ENCODE results near the gene CTIF. TPM values are rescaled to one million over a fixed set of nuclear protein-coding genes. Genes with fewer than 3 reads are reported as not detected.
A peak's percentile ranks its signal among the peaks of the same experiment; 100 is the strongest.

The CTIF gene
- total RNA-seq, 2 experiments from 2014 or later: 5.7 to 5.9 TPM

DNA sequence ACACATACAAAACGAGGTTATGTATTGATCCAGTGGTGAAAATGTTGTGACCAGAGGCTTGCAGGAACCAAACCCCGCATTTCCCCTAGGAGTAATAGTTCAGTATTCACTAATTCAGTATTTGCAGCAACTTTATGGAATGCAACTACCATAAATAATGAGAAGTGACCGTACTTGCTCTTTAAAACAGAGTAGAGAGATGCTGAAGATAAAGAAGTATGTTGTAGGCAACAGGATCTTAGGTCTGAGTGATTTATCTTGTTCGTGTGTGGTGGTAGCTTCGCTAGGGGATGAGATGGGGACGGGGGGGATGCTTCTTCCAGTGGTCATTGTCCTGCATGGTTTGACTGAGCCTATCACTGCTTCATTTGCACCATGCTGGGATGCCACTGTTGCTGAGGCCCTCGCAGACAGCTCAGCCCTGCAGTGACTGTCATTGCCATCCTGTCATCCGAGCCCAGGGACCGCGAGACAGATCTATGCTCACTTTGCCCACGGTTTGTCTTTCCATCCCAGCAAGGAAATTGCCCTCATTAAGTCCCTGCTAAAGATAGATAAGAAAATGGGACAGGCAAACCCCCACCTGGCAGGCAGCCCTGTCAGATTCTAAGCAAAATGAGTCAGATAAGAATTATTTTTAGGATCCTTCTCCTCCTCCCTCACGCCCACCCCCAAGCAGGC, 181.3 kb downstream of the CTIF start:
- Mint-ChIP-seq H3K27ac (no peak overlapping the region), H3K27me3 (no peaks in the 10 kb centered on the region), H3K4me1 (peaks cover 4% of the 10 kb centered on the region), H3K9me3 (ENCODE audit: low read depth) (no peaks in the 10 kb centered on the region), H3K4me3 (no peak overlapping the region), H3K36me3 (no peaks in the 10 kb centered on the region)
- ATAC-seq (no peak), DNase-seq (no peak)
- CTCF ChIA-PET: interaction anchor here (1.2 kb wide), 1 partner anchor 8 kb away, joined by 5 read pairs; no protein-coding TSS in a partner anchor

DNA sequence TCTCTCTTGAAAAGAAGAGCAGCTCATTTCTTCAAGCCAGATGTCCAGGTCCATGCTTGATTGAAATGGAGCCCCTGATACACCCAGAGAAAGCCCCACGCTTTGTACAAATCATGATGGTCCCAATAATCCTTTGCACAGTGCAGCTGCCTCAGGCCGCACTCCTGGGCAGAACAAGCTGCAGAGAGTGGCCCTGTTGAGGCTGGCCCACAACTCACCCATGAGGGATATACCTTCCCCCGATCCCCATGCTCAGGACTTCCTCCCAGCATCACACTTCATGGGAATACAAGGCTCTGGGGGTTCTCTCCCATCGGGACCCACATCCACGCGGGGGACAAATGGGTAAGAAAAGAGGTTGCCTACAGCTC, 181.8 kb downstream of the CTIF start:
- no peaks in the 10 kb centered on the region for H3K27me3 Mint-ChIP-seq
- H3K9me3 Mint-ChIP-seq (ENCODE audit: low read depth): no peaks in the 10 kb centered on the region
- CTCF ChIA-PET: no interaction called here
- H3K4me1 Mint-ChIP-seq: peaks cover 2% of the 10 kb centered on the region
- no peaks in the 10 kb centered on the region for H3K36me3 Mint-ChIP-seq
- no peak for ATAC-seq
- DNase-seq: no peak
- H3K4me3 Mint-ChIP-seq: no peak overlapping the region
- no peak overlapping the region for H3K27ac Mint-ChIP-seq

DNA sequence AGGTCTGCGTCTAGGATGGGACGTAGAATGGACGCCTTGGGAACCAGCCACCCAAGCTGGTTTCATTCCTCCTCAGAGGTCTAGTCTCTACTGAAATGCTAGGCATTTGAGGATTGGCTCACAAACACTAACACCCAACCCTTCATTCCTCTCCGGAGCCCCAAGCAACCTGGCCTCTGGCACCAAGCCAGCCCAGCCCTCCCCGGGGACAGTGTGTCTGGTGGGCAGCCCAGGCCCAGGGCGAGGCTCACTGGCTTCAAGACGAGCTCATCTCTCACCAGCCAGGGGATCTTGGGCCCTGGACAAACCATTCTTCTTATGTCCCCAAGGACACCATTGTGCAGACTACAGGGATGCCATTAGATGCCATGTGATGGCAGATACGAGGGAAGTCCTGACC, 182.5 kb downstream of the CTIF start:
- ATAC-seq: no peak
- DNase-seq: no peak
- Mint-ChIP-seq H3K27ac (no peak overlapping the region), H3K27me3 (no peaks in the 10 kb centered on the region), H3K4me3 (no peak overlapping the region), H3K9me3 (ENCODE audit: low read depth) (no peaks in the 10 kb centered on the region), H3K36me3 (no peaks in the 10 kb centered on the region), H3K4me1 (peaks cover 1% of the 10 kb centered on the region)
- CTCF ChIA-PET: no interaction called here

DNA sequence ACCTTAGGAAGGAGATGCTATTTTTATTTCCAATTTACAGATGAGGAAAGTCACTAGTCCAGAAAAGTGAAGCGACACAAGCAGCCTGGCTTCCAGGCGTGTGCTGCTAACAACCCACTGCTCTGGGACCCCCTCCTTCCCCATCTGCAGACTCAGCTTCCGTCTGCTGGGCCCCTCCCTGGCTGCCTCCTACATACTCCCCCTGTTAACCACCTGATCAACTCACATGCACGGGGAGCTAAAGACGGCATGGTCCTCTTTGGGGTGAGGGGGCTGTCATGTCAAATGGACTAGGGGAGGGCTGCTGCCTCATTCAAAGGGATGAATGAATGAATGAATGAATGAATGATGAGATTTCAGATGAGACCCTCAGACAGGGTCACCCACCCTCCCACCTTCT, 184.2 kb downstream of the CTIF start:
- Mint-ChIP-seq H3K9me3 (ENCODE audit: low read depth) (no peaks in the 10 kb centered on the region), H3K36me3 (no peaks in the 10 kb centered on the region), H3K27me3 (no peaks in the 10 kb centered on the region), H3K27ac (no peak overlapping the region), H3K4me3 (no peak overlapping the region), H3K4me1 (peaks cover 12% of the 10 kb centered on the region)
- CTCF ChIA-PET: interaction anchor here (1.5 kb wide), 1 partner anchor 24 kb away, joined by 3 read pairs; no protein-coding TSS in a partner anchor
- ATAC-seq: no peak
- DNase-seq: no peak

DNA sequence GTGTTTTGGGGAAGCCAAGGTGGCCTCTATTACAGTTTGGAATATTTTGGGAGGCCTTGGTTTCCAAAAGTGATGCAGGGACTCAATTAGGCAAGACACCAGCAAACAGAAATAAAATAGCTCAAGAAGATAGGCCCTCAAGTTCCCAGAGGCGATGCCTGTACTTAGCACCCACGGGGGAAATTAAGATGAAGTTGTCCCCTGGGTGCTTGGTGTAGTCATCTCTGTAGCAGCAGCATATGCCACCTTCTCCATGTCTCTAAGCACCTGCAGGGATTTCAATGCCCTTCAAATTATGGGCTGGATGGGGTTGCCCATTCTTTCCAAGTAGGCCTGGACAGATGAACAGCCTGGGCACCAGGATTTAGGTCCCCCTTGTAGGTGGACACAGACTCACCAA, 185.0 kb downstream of the CTIF start:
- Mint-ChIP-seq H3K27ac (no peak overlapping the region), H3K4me1 (peaks cover 13% of the 10 kb centered on the region), H3K27me3 (no peaks in the 10 kb centered on the region), H3K9me3 (ENCODE audit: low read depth) (no peaks in the 10 kb centered on the region), H3K4me3 (no peak overlapping the region), H3K36me3 (no peaks in the 10 kb centered on the region)
- ATAC-seq (no peak), DNase-seq (no peak)
- CTCF ChIA-PET: interaction anchor here (1.1 to 1.5 kb wide), 2 partner anchors 25 to 48 kb away, joined by 3 to 5 read pairs; no protein-coding TSS in a partner anchor

DNA sequence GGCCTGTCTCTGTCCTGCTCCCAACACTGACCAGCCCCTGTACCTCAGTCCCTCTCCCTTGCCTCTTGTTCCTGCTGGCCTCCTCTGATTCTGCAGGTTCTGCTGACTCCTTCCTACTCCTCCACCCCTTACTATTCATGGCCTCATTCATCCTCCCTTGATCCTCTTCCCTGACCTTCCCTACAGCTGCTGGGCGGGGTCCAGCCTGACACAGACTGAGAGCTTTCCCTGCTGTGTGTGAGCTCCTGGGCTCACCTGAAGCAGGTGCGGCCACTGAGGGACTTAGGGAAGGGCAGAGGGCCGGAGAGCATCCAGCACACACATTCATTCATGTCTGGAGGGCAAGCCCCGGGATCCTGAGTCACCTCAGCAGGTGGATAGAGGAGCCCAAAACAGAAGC, 185.6 kb downstream of the CTIF start:
- CTCF ChIA-PET: interaction anchor here (1.1 to 1.5 kb wide), 2 partner anchors 25 to 49 kb away, joined by 3 to 5 read pairs; no protein-coding TSS in a partner anchor
- Mint-ChIP-seq H3K36me3 (no peaks in the 10 kb centered on the region), H3K4me3 (no peak overlapping the region), H3K9me3 (ENCODE audit: low read depth) (no peaks in the 10 kb centered on the region), H3K4me1 (peaks cover 13% of the 10 kb centered on the region), H3K27ac (no peak overlapping the region), H3K27me3 (no peaks in the 10 kb centered on the region)
- ATAC-seq: no peak
- no peak for DNase-seq

DNA sequence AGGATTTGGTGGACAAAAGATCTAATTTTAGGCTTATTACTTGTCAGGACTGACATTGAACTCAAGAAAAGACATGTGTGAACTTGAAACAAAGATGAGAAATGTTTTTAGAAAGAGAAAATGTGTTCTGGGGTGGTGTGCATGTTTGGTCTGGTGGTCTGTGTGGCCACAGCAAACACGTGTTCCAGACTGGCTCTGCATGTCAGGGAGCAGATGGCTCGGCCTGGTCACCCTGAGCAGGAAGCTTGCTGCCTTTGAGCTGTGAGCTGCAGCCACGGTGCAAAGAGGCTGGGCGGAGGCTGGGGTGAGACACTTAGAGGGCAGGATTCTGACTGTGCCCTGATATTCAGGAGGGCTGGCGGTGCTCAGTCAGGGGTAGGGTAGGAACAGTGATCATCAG, 186.1 kb downstream of the CTIF start:
- H3K9me3 Mint-ChIP-seq (ENCODE audit: low read depth): no peaks in the 10 kb centered on the region
- CTCF ChIA-PET: no interaction called here
- no peaks in the 10 kb centered on the region for H3K36me3 Mint-ChIP-seq
- DNase-seq: no peak
- H3K27ac Mint-ChIP-seq: no peak overlapping the region
- H3K27me3 Mint-ChIP-seq: no peaks in the 10 kb centered on the region
- no peak overlapping the region for H3K4me3 Mint-ChIP-seq
- peaks cover 13% of the 10 kb centered on the region for H3K4me1 Mint-ChIP-seq
- no peak for ATAC-seq

DNA sequence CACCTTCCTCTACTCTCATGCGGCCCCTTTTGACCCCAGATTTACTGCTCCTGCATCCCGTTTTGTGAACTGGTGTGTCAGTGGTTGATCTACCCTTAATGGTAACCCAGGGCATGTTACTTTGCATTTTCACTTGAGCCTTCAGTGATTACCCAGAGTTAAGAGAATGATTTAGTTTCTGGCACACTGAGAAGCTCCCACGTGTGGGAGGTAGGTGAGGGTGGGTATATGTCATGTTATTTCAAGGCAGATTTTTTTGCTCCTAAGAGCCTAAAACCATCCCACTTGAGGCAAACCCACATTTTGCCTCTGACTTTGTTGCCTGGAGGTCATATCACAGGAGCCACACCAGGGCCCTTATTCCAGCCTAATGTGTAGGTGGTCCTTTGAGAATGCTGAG, 186.7 kb downstream of the CTIF start:
- Mint-ChIP-seq H3K36me3 (no peaks in the 10 kb centered on the region), H3K4me1 (peaks cover 13% of the 10 kb centered on the region), H3K27ac (no peak overlapping the region), H3K9me3 (ENCODE audit: low read depth) (no peaks in the 10 kb centered on the region), H3K27me3 (no peaks in the 10 kb centered on the region), H3K4me3 (no peak overlapping the region)
- ATAC-seq: no peak
- DNase-seq: no peak
- CTCF ChIA-PET: no interaction called here

DNA sequence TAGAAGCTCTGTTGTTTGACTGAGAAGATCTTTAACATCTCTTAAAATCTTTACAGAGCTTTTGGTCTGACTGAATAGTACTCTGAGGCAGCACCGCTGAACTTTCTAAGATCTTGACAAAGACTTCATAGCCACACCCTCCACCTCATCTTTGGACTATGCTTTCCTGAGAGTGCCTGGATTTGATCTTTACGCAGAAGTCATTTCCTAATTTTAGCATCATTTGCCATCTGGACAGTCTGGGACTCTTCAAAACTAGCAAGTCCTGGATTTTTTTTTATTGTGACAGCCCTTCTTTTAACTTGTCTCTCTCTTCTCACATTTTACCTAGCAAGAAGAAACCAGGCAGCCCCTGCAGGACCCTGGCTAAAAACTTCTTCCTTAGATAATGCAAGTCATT, 188.8 kb downstream of the CTIF start:
- Mint-ChIP-seq H3K36me3 (no peaks in the 10 kb centered on the region), H3K27me3 (no peaks in the 10 kb centered on the region), H3K9me3 (ENCODE audit: low read depth) (no peaks in the 10 kb centered on the region), H3K4me3 (no peak overlapping the region), H3K4me1 (peaks cover 13% of the 10 kb centered on the region), H3K27ac (peak overlapping the region; percentile 8)
- CTCF ChIA-PET: interaction anchor here (1.7 kb wide), 1 partner anchor 8 kb away, joined by 5 read pairs; no protein-coding TSS in a partner anchor
- ATAC-seq (no peak), DNase-seq (no peak)

DNA sequence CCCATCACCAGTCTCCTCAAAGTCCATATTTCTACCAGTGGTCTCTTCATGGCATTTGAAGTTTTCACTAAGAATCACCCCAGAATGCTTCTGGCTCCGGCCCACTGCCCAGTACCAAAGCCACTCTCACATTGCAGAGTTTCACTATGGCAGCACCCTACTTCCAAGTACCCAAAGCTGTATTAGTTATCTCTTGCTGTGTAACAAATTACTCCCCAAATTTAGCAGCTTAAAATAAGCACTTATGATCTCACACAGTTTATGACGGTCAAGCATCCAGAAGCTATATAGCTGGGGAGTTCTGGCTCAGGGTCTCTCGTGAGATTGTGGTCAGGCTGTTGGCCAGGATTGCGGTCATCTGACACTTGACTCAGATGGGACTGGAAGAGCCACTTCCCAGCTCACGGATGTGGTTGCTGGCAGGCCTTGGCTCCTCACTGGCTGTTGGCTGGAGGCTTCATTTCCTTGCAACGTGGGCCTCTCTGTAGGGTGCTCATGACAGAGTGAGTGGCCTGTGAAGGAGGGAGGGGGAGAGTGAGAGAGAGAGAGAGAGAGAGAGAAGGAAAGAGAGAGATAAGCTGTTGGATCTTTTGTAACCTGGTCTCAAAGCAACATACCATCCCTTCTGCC, 189.5 kb downstream of the CTIF start:
- no peak overlapping the region for H3K4me3 Mint-ChIP-seq
- CTCF ChIA-PET: interaction anchor here (1.7 kb wide), 1 partner anchor 9 kb away, joined by 5 read pairs; no protein-coding TSS in a partner anchor
- H3K27ac Mint-ChIP-seq: peak overlapping the region; percentile 32
- no peak for ATAC-seq
- no peak for DNase-seq
- H3K36me3 Mint-ChIP-seq: no peaks in the 10 kb centered on the region
- H3K4me1 Mint-ChIP-seq: peaks cover 13% of the 10 kb centered on the region
- no peaks in the 10 kb centered on the region for H3K9me3 Mint-ChIP-seq (ENCODE audit: low read depth)
- H3K27me3 Mint-ChIP-seq: no peaks in the 10 kb centered on the region

DNA sequence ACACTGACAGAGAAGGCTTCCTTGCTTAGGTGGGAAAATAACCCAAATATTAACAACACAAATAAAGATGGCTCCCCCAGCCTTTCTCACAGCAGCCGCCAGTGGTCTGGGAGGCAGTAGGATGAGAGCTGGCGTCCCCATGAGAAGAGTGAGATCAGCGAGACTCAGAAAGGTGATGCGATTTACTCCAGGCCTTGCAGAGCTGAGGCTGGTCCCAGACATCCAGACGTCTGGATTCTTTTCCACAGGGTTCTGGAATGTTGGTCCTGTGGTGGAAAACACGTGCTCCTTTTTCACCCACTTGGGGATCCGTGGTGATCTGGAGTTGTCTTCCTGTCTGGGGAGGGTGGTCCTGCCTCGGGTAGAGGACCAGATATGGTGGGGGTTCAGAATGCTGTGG, 190.6 kb downstream of the CTIF start:
- Mint-ChIP-seq H3K9me3 (ENCODE audit: low read depth) (no peaks in the 10 kb centered on the region), H3K4me1 (peaks cover 13% of the 10 kb centered on the region), H3K4me3 (no peak overlapping the region), H3K36me3 (no peaks in the 10 kb centered on the region), H3K27ac (no peak overlapping the region), H3K27me3 (no peaks in the 10 kb centered on the region)
- CTCF ChIA-PET: no interaction called here
- no peak for ATAC-seq
- DNase-seq: no peak

DNA sequence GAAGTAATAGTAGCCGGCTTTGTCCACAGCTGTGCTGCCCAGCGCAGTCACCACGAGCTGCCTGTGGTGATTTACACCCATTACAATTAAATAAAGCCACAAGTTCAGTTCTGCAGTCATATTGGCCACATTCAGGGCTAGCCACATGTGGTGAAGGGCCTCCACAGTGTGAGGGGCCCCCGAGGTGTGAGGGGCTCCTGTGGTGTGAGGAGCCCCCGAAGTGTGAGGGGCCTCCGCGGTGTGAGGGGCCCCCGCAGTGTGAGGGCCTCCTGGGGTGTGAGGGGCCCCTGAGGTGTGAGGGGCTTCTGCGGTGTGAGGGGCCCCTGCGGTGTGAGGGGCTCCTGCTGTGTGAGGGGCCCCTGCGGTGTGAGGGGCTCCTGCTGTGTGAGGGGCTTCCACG, 191.2 kb downstream of the CTIF start:
- ATAC-seq (no peak), DNase-seq (no peak)
- CTCF ChIA-PET: no interaction called here
- Mint-ChIP-seq H3K36me3 (no peaks in the 10 kb centered on the region), H3K9me3 (ENCODE audit: low read depth) (no peaks in the 10 kb centered on the region), H3K4me3 (no peak overlapping the region), H3K4me1 (peaks cover 12% of the 10 kb centered on the region), H3K27ac (no peak overlapping the region), H3K27me3 (no peaks in the 10 kb centered on the region)

DNA sequence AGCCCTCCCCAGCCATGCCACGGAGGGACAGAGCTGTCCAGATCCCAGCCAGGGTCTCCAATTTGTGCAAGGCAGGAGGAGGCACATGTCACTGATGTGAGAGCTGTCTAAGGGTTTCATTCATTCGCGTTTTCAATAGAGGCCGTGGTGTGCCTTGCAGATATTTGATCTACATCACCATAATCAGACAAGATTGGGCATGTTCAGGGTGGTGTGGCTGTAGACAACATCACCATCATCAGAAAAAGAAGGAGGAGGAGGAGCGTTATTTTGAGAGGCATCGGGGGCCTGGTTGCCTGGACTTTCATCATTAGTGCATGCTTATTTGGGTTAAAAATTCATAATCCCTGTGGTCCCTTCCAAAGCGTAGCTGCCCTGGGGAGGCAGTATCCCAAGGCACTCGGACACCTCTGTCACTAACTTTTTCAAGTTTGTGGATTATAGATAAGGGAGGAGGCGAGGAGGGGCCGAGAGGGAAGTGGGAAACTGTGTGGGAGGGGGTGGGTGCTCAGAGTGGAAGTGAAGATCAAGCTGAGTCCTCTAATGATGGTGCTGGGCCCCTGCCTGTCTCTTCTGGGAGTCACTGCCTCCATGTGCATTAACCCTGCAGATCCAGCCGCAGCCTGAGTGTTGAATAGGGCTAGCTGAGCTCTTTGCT, 194.1 kb downstream of the CTIF start:
- no peak overlapping the region for H3K4me3 Mint-ChIP-seq
- CTCF ChIA-PET: no interaction called here
- DNase-seq (no peak), ATAC-seq (no peak)
- H3K27ac Mint-ChIP-seq: no peak overlapping the region
- no peaks in the 10 kb centered on the region for H3K36me3 Mint-ChIP-seq
- H3K4me1 Mint-ChIP-seq: peaks cover 6% of the 10 kb centered on the region
- no peaks in the 10 kb centered on the region for H3K9me3 Mint-ChIP-seq (ENCODE audit: low read depth)
- H3K27me3 Mint-ChIP-seq: no peaks in the 10 kb centered on the region
